Fibroblast of skin of left quadriceps (primary cell): ENCODE measurements around the gene RIMKLB.

Source experiments
- DNase-seq, 2 experiments: peaks; one replicate each; pipeline ENCODE4 v3.0.0-alpha.2; 2013; ENCODE audit warnings: low read depth in 2 of 2

The RIMKLB gene

GRCh38 chr12:8697476-8698131 lies at the start of gene RIMKLB:
Gene RIMKLB (plus strand): TSS chr12:8697991. CDS start chr12:8713867, 15,876 bp downstream.
- DNase-seq, result peak; percentile 51 to 57

- DNase-seq, result no peak
Observed at GRCh38 chr12:8648576-8649205, 49.1 kb upstream of the RIMKLB start.

- DNase-seq, result no peak
Observed at GRCh38 chr12:8655421-8655820, 42.4 kb upstream of the RIMKLB start.

- DNase-seq, result peak; percentile 84 to 86
Observed at GRCh38 chr12:8658346-8658745, 39.4 kb upstream of the RIMKLB start.

- DNase-seq, result no peak
Observed at GRCh38 chr12:8661016-8661415, 36.8 kb upstream of the RIMKLB start.

GRCh38 chr12:8661751-8662150 lies 36.0 kb upstream of the RIMKLB start:
- DNase-seq, result no peak

GRCh38 chr12:8662593-8662992 lies 35.2 kb upstream of the RIMKLB start, which contains the start of gene MFAP5:
Gene MFAP5 (minus strand): TSS chr12:8662826. CDS start chr12:8662104, 722 bp downstream.
- peak; percentile 46 to 53 for DNase-seq

- no peak for DNase-seq
Observed at GRCh38 chr12:8664228-8664913, 33.4 kb upstream of the RIMKLB start.

GRCh38 chr12:8665759-8666158 lies 32.0 kb upstream of the RIMKLB start:
- peak in 1 of 2 experiments; percentile 28 for DNase-seq

GRCh38 chr12:8667270-8667669 lies 30.5 kb upstream of the RIMKLB start:
- no peak for DNase-seq

- DNase-seq, result no peak
Observed at GRCh38 chr12:8668441-8668840, 29.4 kb upstream of the RIMKLB start.

- DNase-seq, result no peak
Observed at GRCh38 chr12:8672381-8672780, 25.4 kb upstream of the RIMKLB start.

GRCh38 chr12:8675591-8676036 lies 22.2 kb upstream of the RIMKLB start:
- no peak for DNase-seq

- no peak for DNase-seq
Observed at GRCh38 chr12:8676651-8677050, 21.1 kb upstream of the RIMKLB start.

GRCh38 chr12:8677362-8677761 lies 20.4 kb upstream of the RIMKLB start:
- DNase-seq, result no peak

GRCh38 chr12:8678661-8679111 lies 19.1 kb upstream of the RIMKLB start:
- peak; percentile 69 for DNase-seq

- no peak for DNase-seq
Observed at GRCh38 chr12:8680533-8680932, 17.3 kb upstream of the RIMKLB start.

GRCh38 chr12:8681129-8681884 lies 16.5 kb upstream of the RIMKLB start:
- DNase-seq, result no peak

GRCh38 chr12:8685051-8685450 lies 12.7 kb upstream of the RIMKLB start:
- no peak for DNase-seq

- DNase-seq, result peak; percentile 73
Observed at GRCh38 chr12:8687846-8688601, 9.8 kb upstream of the RIMKLB start.

GRCh38 chr12:8689681-8690080 lies 8.1 kb upstream of the RIMKLB start:
- DNase-seq, result no peak
